ENCODE measurements around the gene TMA7B.

The TMA7B gene

DNA sequence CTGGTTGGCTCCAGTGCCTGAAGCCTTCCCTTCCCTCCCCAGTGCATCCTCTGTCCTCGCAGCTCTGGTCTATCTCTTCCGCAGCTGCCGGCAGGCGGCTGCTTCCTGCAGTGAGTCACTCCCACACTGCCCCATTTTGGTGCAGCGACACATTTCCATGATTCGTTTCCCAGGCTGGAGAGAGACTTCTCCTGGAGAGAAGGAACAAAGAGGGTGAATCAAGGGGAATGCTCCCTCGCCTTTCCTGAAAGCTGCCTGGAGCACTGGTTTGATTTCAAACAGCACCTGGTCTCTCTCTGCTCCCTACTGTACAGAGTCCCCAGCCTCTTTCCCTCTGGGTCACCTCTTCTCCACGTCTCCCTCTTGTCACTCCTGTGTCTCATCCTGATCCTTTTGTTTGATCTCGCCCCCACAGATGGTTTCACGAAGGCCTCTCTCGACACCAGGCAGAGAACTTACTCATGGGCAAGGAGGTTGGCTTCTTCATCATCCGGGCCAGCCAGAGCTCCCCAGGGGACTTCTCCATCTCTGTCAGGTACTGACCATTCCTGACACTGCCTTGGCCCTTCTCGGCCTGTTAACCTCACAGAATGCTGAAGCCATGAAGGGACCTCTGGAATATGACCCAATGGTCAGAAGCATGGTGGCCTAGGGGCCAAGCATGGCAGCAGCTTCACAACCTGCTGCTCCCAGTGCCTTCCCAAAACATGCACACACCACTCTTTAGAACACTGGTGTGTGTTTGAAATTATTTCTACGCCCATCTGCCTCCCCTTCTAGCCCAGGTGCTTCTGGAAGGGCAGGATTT is at the start of gene TMA7B:
TMA7B (plus strand) TSS at position 758 of the 808 bp plus-strand sequence. CDS start 3,978 bp downstream, outside the sequence.
- H3K27ac ChIP-seq (ENCODE audit: poor library complexity, severe bottlenecking) = peak within 1 kb of the TSS; percentile 41

DNA sequence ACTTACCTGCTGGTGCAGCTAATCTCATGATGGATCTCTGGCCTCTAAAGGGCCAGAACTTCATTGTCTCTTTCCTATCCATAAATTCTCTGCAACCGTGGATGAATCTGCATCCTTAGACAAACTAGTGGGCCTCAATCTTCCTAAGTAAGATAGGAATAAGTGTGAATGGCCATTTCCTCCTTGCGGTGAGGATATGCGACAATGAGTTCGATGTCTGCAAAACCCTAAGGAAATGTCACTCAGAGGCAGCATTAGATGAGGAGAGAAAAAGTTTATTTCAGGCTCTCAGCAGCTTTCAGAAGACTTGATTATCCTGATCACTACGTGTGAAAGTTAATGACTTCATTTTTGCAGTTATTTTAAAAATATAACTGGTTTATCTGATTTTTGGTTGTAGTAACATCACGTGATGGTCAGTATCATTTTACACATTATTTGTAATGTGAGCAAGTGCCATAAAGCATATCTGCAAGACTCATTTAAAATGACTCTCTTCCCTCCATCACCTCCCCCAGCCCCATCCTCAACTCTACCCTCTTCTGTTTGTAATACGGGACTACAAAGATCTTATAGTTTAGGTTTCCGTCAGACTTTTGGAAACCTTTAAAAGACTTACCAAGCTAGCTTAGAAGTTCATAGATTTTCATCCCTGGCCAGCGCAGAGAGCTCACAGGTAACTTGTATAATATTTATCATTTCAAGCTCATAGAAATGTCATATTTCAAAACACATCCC is 49.2 kb upstream of the TMA7B start:
- Histone ChIP-seq H3K4me1 (ENCODE audit: insufficient read depth, poor library complexity, severe bottlenecking) (no peaks in the 10 kb centered on the region), H3K27me3 (ENCODE audit: insufficient read depth, poor library complexity, severe bottlenecking) (peaks cover 9% of the 10 kb centered on the region), H3K9me3 (ENCODE audit: severe bottlenecking) (no peaks in the 10 kb centered on the region), H3K27ac (ENCODE audit: poor library complexity, severe bottlenecking) (no peak overlapping the region), H3K4me3 (ENCODE audit: severe bottlenecking) (no peak overlapping the region), H3K36me3 (ENCODE audit: low read depth) (no peaks in the 10 kb centered on the region)
- ATAC-seq (ENCODE audit: low read depth) = no peak
- TF ChIP-seq, protein P1, sequence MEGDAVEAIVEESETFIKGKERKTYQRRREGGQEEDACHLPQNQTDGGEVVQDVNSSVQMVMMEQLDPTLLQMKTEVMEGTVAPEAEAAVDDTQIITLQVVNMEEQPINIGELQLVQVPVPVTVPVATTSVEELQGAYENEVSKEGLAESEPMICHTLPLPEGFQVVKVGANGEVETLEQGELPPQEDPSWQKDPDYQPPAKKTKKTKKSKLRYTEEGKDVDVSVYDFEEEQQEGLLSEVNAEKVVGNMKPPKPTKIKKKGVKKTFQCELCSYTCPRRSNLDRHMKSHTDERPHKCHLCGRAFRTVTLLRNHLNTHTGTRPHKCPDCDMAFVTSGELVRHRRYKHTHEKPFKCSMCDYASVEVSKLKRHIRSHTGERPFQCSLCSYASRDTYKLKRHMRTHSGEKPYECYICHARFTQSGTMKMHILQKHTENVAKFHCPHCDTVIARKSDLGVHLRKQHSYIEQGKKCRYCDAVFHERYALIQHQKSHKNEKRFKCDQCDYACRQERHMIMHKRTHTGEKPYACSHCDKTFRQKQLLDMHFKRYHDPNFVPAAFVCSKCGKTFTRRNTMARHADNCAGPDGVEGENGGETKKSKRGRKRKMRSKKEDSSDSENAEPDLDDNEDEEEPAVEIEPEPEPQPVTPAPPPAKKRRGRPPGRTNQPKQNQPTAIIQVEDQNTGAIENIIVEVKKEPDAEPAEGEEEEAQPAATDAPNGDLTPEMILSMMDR (IDR thresholded peaks at IDR 0.05; ENCODE audit: poor library complexity, severe bottlenecking) = no peak
- no peak for DNase-seq (ENCODE audit: low spot score)

More for the DNA sequence above, at the start of gene TMA7B:
- TF ChIP-seq, protein P1 (IDR thresholded peaks at IDR 0.05; ENCODE audit: poor library complexity, severe bottlenecking) = peak; percentile 24
- H3K9me3 ChIP-seq (ENCODE audit: severe bottlenecking) = no peaks in the 10 kb centered on the region
- peaks cover 9% of the 10 kb centered on the region for H3K4me1 ChIP-seq (ENCODE audit: insufficient read depth, poor library complexity, severe bottlenecking)
- no peaks in the 10 kb centered on the region for H3K27me3 ChIP-seq (ENCODE audit: insufficient read depth, poor library complexity, severe bottlenecking)
- no peak for DNase-seq (ENCODE audit: low spot score)
- ATAC-seq (ENCODE audit: low read depth) = peak; percentile 79
- H3K36me3 ChIP-seq (ENCODE audit: low read depth) = no peaks in the 10 kb centered on the region
- H3K4me3 ChIP-seq (ENCODE audit: severe bottlenecking) = no peak within 1 kb of the TSS

DNA sequence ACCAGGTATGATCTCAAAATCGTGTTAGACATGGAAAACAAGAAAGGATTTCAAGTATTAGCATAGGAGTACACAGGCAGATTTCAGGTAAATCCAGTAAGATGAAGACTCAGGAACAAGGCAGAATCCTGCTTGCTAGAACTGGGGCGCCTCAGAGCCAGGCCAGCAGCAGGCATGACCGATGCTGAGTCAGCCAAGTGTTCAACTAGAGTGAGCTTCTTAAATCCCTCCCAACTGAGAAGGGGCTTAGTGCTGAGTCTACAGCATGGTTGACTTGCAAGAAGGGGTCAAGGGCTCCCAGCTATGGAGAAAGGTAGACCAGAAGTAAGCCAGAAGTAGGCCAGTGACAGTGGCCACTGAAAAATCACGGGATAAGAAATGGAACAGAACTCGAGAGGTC is 46.9 kb upstream of the TMA7B start:
- Histone ChIP-seq H3K9me3 (ENCODE audit: severe bottlenecking) (no peaks in the 10 kb centered on the region), H3K4me1 (ENCODE audit: insufficient read depth, poor library complexity, severe bottlenecking) (no peaks in the 10 kb centered on the region), H3K36me3 (ENCODE audit: low read depth) (no peaks in the 10 kb centered on the region), H3K27ac (ENCODE audit: poor library complexity, severe bottlenecking) (no peak overlapping the region), H3K4me3 (ENCODE audit: severe bottlenecking) (no peak overlapping the region), H3K27me3 (ENCODE audit: insufficient read depth, poor library complexity, severe bottlenecking) (peaks cover 21% of the 10 kb centered on the region)
- no peak for ATAC-seq (ENCODE audit: low read depth)
- TF ChIP-seq, protein P1 (IDR thresholded peaks at IDR 0.05; ENCODE audit: poor library complexity, severe bottlenecking) = no peak
- no peak for DNase-seq (ENCODE audit: low spot score)

DNA sequence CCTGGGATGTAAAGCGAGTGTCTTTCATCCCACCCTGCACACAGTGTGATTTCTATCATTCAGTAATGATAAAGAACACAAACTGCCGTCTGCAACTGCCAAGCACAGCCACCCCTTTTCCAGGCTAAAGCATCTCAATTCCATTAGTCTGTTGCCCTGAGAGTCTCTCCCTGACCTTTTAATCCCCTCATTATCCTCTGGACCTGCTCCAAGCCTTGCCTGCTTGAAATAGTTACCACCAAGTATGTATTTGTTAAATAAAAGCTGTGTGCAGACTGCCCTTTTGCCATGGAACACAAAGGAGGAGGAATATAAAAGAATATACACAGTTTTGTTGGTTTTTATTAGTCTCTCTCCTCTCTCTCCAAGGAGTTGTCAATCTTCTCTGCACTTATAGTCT is 46.3 kb upstream of the TMA7B start:
- Histone ChIP-seq H3K4me3 (ENCODE audit: severe bottlenecking) (no peak overlapping the region), H3K36me3 (ENCODE audit: low read depth) (no peaks in the 10 kb centered on the region), H3K27me3 (ENCODE audit: insufficient read depth, poor library complexity, severe bottlenecking) (peaks cover 23% of the 10 kb centered on the region), H3K4me1 (ENCODE audit: insufficient read depth, poor library complexity, severe bottlenecking) (no peaks in the 10 kb centered on the region), H3K9me3 (ENCODE audit: severe bottlenecking) (no peaks in the 10 kb centered on the region), H3K27ac (ENCODE audit: poor library complexity, severe bottlenecking) (no peak overlapping the region)
- DNase-seq (ENCODE audit: low spot score) (no peak), ATAC-seq (ENCODE audit: low read depth) (no peak)
- TF ChIP-seq, protein P1 (IDR thresholded peaks at IDR 0.05; ENCODE audit: poor library complexity, severe bottlenecking) = no peak
